SK-N-SH (cell line): ENCODE results near the gene TRPV2. TPM values are rescaled to one million over a fixed set of nuclear protein-coding genes. Genes with fewer than 3 reads are reported as not detected.

ENCODE experiments used
- CTCF ChIA-PET: fragments of 300-600, 350-600 bp; formaldehyde crosslinking; extraction: SDS; loops from one replicate; lab custom pipeline; 2021; lab: Yijun Ruan, JAX
- POLR2A ChIA-PET: fragments of 350-600 bp; sonication (Branson Sonifier 250); formaldehyde crosslinking; extraction: SDS; loops from one replicate; lab custom pipeline; 2020; ENCODE audit warnings: antibody characterized with exemption, inconsistent platforms; lab: Yijun Ruan, JAX
- DNase-seq: peaks from one replicate; pipeline ENCODE4 v3.0.0; 2012
- H2AFZ ChIP-seq: fragments of 200-600 bp; sonication (generic); 2 replicates; pipeline ENCODE4 v1.8.1; 2016; ENCODE audit warnings: antibody characterized with exemption, mild to moderate bottlenecking, low read depth
- H3F3A ChIP-seq: fragments of 200-600 bp; sonication (generic); replicated peaks from 2 replicates; pipeline ENCODE3; 2016; ENCODE audit warnings: antibody characterized with exemption, mild to moderate bottlenecking; ENCODE audit not compliant: insufficient read depth
- H3K27ac ChIP-seq, 2 experiments: fragments of 200-500 bp in 1 of 2; fragments of 200-600 bp in 1 of 2; sonication (Bioruptor generic) in 1 of 2; sonication (generic), shearing (Covaris generic) in 1 of 2; 2 replicates each; pipeline versions ENCODE4 v1.5.1 to v1.6.1; 2014 to 2016; ENCODE audit warnings: low read depth in 2 of 2, inconsistent platforms in 1 of 2, low read length in 1 of 2, mild to moderate bottlenecking in 1 of 2, mixed read lengths in 1 of 2
- H3K27me3 ChIP-seq: fragments of 200-600 bp; sonication (generic), shearing (Covaris generic); 2 replicates; pipeline ENCODE4 v1.6.1; 2016; ENCODE audit warnings: mixed run types; ENCODE audit not compliant: insufficient read depth
- H3K36me3 ChIP-seq, 2 experiments: fragments of 200-500 bp in 1 of 2; fragments of 200-600 bp in 1 of 2; sonication (Bioruptor generic) in 1 of 2; sonication (generic) in 1 of 2; replicated peaks in 1 of 2; 2 replicates each; pipeline versions ENCODE3 to v1.5.1; 2014 to 2016; ENCODE audit warnings: low read length in 1 of 2, mild to moderate bottlenecking in 1 of 2; ENCODE audit not compliant: insufficient read depth in 2 of 2, control insufficient read depth in 1 of 2
- H3K4me1 ChIP-seq, 2 experiments: fragments of 200-500 bp in 1 of 2; fragments of 200-600 bp in 1 of 2; sonication (Bioruptor generic) in 1 of 2; sonication (generic), shearing (Covaris generic) in 1 of 2; 2 replicates each; pipeline versions ENCODE4 v1.5.1 to v1.6.1; 2014 to 2016; ENCODE audit warnings: low read depth in 1 of 2, low read length in 1 of 2, mixed run types in 1 of 2; ENCODE audit not compliant: insufficient read depth in 2 of 2, control insufficient read depth in 1 of 2
- H3K4me2 ChIP-seq: fragments of 200-600 bp; sonication (generic), shearing (Covaris generic); 2 replicates; pipeline ENCODE4 v1.6.1; 2017; ENCODE audit warnings: mixed run types
- H3K4me3 ChIP-seq, 2 experiments: fragments of 200-500 bp in 1 of 2; fragments of 200-600 bp in 1 of 2; sonication (Bioruptor generic) in 1 of 2; sonication (generic), shearing (Covaris generic) in 1 of 2; 2 replicates each; pipeline versions ENCODE4 v1.5.1 to v1.8.1; 2014 to 2016; ENCODE audit warnings: low read depth in 2 of 2, inconsistent platforms in 1 of 2, low read length in 1 of 2, mild to moderate bottlenecking in 1 of 2, mixed read lengths in 1 of 2, moderate library complexity in 1 of 2
- H3K79me2 ChIP-seq: fragments of 200-600 bp; sonication (generic); 2 replicates; pipeline ENCODE4 v1.8.1; 2017; ENCODE audit warnings: mild to moderate bottlenecking; ENCODE audit not compliant: insufficient read depth
- H3K9ac ChIP-seq: fragments of 200-600 bp; sonication (generic); 2 replicates; pipeline ENCODE4 v1.6.1; 2017; ENCODE audit warnings: mixed run types
- H3K9me2 ChIP-seq: fragments of 200-600 bp; sonication (generic); 2 replicates; pipeline ENCODE4 v1.6.1; 2017; ENCODE audit warnings: mixed run types
- H3K9me3 ChIP-seq: fragments of 200-600 bp; sonication (generic); 2 replicates; pipeline ENCODE4 v1.6.1; 2017; ENCODE audit warnings: mixed run types, mild to moderate bottlenecking, moderate library complexity
- H4K20me1 ChIP-seq: fragments of 200-600 bp; sonication (generic); 2 replicates; pipeline ENCODE4 v1.6.1; 2017; ENCODE audit warnings: mild to moderate bottlenecking, mixed run types; ENCODE audit not compliant: insufficient read depth
- CTCF ChIP-seq: fragments of 200-600 bp; sonication (generic); IDR thresholded peaks from 2 replicates; pipeline ENCODE4 v1.6.1; 2017; ENCODE audit warnings: antibody characterized with exemption, mild to moderate bottlenecking, moderate library complexity
- EP300 ChIP-seq, 2 experiments: IDR thresholded peaks; 2 replicates each; pipeline versions ENCODE4 v1.4.0 to v1.6.1; 2012; ENCODE audit warnings: borderline replicate concordance in 1 of 2, low read depth in 1 of 2, low read length in 1 of 2
- MEF2A ChIP-seq: IDR thresholded peaks from 2 replicates; pipeline ENCODE4 v1.4.0; 2012; ENCODE audit warnings: low read depth, borderline replicate concordance
- NFIC ChIP-seq: IDR thresholded peaks from 2 replicates; pipeline ENCODE4 v1.4.0; 2012; ENCODE audit warnings: borderline replicate concordance
- NRF1 ChIP-seq: IDR thresholded peaks from 2 replicates; pipeline ENCODE4 v1.6.1; 2012; ENCODE audit warnings: low read depth, mild to moderate bottlenecking, low read length
- RAD21 ChIP-seq: IDR thresholded peaks from 2 replicates; pipeline ENCODE4 v1.6.1; 2012; ENCODE audit warnings: mild to moderate bottlenecking, low read length
- RCOR1 ChIP-seq: fragments of 150-350 bp; IDR thresholded peaks from 2 replicates; pipeline ENCODE4 v1.6.1; 2017; ENCODE audit warnings: antibody characterized with exemption, low read length
- RFX5 ChIP-seq: IDR thresholded peaks from 2 replicates; pipeline ENCODE4 v1.6.1; 2012; ENCODE audit warnings: mild to moderate bottlenecking, improper control_type of control experiment, low read length
- RXRA ChIP-seq: IDR thresholded peaks from 2 replicates; pipeline ENCODE4 v1.4.0; 2012; ENCODE audit warnings: low read depth, mild to moderate bottlenecking, borderline replicate concordance
- SMC3 ChIP-seq: IDR thresholded peaks from 2 replicates; pipeline ENCODE4 v1.6.1; 2012; ENCODE audit warnings: low read depth, low read length, improper control_type of control experiment
- TCF12 ChIP-seq: IDR thresholded peaks from 2 replicates; pipeline ENCODE4 v1.4.0; 2012
- USF2 ChIP-seq: fragments of 150-350 bp; IDR thresholded peaks from 2 replicates; pipeline ENCODE4 v1.6.1; 2017; ENCODE audit warnings: antibody characterized with exemption, low read length, low read depth, borderline replicate concordance
- YY1 ChIP-seq: IDR thresholded peaks from 2 replicates; pipeline ENCODE4 v1.4.0; 2012; ENCODE audit warnings: low read depth, mild to moderate bottlenecking
- WGBS: methylation state at CpG from one replicate; pipeline ENCODE4 v1.1.6; 2017; ENCODE audit warnings: low lambda C conversion rate; 5-methylcytosine and 5-hydroxymethylcytosine counted together
- polyA plus RNA-seq, 3 experiments: library from polyadenylated mRNA; depleted of rRNA; stranded (reverse); fragments of >200 nt; gene quantifications; 2 replicates each; pipeline ENCODE4 v1.2.3, GENCODE V29; 2012

TRPV2 gene
- polyA plus RNA-seq, 1 of the 3 experiments (the other 2 are of a cell fraction), result 11.0 TPM

- Histone ChIP-seq H4K20me1 (peaks cover 47% of the 10 kb centered on the region), H3K27me3 (no peaks in the 10 kb centered on the region), H3K4me1 (peaks cover 0 to 12% of the 10 kb centered on the region in 2 experiments; a peak in 1 of 4 replicates), H3K9me3 (no peaks in the 10 kb centered on the region), H3K9ac (no peak overlapping the region), H3K9me2 (no peaks in the 10 kb centered on the region), H3K27ac (no peak overlapping the region), H3K4me3 (no peak overlapping the region), H2AFZ (no peak overlapping the region), H3K79me2 (no peaks in the 10 kb centered on the region), H3K4me2 (no peak overlapping the region), H3K36me3 (peaks cover 15 to 28% of the 10 kb centered on the region in 2 experiments), H3F3A (peaks cover 40% of the 10 kb centered on the region)
- no peak for TF ChIP-seq RCOR1
- TF ChIP-seq MEF2A, result no peak
- TF ChIP-seq EP300 (IDR thresholded peaks at IDR 0.05; ENCODE audit: borderline replicate concordance in 1 of 2, low read depth in 1 of 2, low read length in 1 of 2), result no peak
- no peak for TF ChIP-seq USF2
- TF ChIP-seq RAD21, result no peak
- no peak for TF ChIP-seq SMC3
- 82% methylated on average over 6 of the region's 6 CpGs for WGBS
- no peak for DNase-seq
- CTCF ChIA-PET, result interaction anchor here (1.5 to 33.7 kb wide), 2 partner anchors 15 to 72 kb away, joined by 6 to 746 read pairs; no protein-coding TSS in a partner anchor
- POLR2A ChIA-PET, result no interaction called here
Measured at GRCh38 chr17:16448490-16448889, 33.1 kb downstream of the TRPV2 start.

GRCh38 chr17:16449121-16449570 is 33.8 kb downstream of the TRPV2 start:
- WGBS, result 90% methylated on average over 10 of the region's 11 CpGs
- H3K9me2 ChIP-seq, result no peaks in the 10 kb centered on the region
- ChIA-PET CTCF (interaction anchor here (0.6 to 33.7 kb wide), 3 partner anchors 9 to 72 kb away, joined by 3 to 746 read pairs (median 7); no protein-coding TSS in a partner anchor), POLR2A (no interaction called here)
- no peak overlapping the region for H3K4me3 ChIP-seq
- no peaks in the 10 kb centered on the region for H3K9me3 ChIP-seq
- H3F3A ChIP-seq, result peaks cover 43% of the 10 kb centered on the region
- no peaks in the 10 kb centered on the region for H3K79me2 ChIP-seq
- H3K4me2 ChIP-seq, result no peak overlapping the region
- H2AFZ ChIP-seq, result no peak overlapping the region
- peaks cover 14 to 21% of the 10 kb centered on the region in 2 experiments for H3K36me3 ChIP-seq
- H3K27ac ChIP-seq, result no peak overlapping the region
- H3K4me1 ChIP-seq, result peaks cover 0 to 6% of the 10 kb centered on the region in 2 experiments; a peak in 1 of 4 replicates
- H3K9ac ChIP-seq, result no peak overlapping the region
- peaks cover 41% of the 10 kb centered on the region for H4K20me1 ChIP-seq
- no peak for DNase-seq
- no peaks in the 10 kb centered on the region for H3K27me3 ChIP-seq
- TF ChIP-seq RAD21 (no peak), MEF2A (no peak), RXRA (no peak), NFIC (no peak), SMC3 (no peak), CTCF (no peak), YY1 (no peak), USF2 (no peak), TCF12 (no peak), RFX5 (no peak), NRF1 (no peak)
